ENCODE results near the gene ZNF771.

DNA sequence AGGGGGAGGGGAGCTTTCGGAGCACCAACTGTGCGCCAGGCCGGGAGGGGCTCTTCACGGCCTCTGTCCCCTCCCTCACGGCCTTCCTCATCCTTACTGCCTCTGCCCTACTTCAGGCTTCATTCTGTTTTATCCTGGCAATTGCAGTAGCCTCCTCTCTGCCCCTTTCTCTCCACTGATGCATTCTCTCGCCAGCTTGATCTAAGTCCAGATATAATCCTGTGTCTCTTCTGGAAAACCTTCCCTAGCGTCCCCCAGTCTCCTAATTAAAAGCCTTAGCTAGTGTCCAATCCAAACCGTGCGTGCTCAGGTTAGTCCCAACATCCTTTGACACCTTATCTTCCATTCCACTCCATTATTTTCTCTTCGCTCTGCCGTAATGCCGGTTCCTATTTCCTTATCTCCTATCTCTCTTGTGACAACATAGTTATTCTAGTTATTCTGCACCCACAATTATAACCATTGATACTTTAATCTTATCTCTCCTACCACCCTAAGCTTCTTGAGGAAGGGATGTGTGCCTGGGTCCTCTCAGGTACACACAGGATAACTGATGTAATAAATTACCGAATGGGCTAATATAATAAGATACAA is 11.3 kb upstream of the ZNF771 start:
- TF ChIP-seq, protein P1, sequence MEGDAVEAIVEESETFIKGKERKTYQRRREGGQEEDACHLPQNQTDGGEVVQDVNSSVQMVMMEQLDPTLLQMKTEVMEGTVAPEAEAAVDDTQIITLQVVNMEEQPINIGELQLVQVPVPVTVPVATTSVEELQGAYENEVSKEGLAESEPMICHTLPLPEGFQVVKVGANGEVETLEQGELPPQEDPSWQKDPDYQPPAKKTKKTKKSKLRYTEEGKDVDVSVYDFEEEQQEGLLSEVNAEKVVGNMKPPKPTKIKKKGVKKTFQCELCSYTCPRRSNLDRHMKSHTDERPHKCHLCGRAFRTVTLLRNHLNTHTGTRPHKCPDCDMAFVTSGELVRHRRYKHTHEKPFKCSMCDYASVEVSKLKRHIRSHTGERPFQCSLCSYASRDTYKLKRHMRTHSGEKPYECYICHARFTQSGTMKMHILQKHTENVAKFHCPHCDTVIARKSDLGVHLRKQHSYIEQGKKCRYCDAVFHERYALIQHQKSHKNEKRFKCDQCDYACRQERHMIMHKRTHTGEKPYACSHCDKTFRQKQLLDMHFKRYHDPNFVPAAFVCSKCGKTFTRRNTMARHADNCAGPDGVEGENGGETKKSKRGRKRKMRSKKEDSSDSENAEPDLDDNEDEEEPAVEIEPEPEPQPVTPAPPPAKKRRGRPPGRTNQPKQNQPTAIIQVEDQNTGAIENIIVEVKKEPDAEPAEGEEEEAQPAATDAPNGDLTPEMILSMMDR (IDR thresholded peaks at IDR 0.05), result no peak
- no peak for TF ChIP-seq POLR2AphosphoS5 (IDR thresholded peaks at IDR 0.05)
- TF ChIP-seq POLR2A (IDR thresholded peaks at IDR 0.05), result no peak
